T1000 (cell line): ENCODE data around the gene LITAF.

Experiments
- DNase-seq: peaks from one replicate; lab custom pipeline; 2025; ENCODE audit warnings: mixed read lengths; lab: John Stamatoyannopoulos, UW

The LITAF gene

DNA sequence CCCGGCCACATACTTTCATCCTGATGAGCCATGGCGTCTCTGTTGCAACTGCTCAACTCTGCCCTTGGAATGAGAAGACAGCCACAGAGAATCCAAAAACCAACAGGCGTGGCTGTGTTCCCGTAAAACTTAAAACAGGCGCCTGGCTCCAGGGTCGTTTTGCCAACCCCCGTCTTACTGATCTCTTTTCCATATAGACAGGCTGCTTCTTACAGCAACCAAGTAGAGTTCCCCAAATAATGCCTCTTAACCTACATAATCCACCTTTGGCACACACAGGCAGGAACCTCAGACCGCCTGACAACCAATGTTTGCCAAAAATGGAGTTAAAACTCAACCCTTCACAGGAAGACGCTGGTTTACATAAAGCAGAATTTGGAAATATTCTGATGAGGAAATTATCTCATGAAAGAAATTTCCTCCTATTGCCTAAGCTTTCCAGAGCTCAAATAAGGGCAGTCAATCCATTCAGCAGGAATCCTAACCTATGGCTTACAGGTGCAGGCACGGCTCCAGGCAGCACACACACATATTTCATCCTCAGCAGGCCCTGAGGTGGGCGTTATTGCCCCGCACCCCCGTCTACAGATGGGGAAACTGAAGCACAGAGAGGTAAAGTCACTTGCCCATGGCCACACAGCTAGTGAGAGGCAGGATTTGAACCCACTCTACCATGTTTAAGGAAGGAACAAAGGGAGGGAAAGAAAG is 35.8 kb downstream of the LITAF start:
- no peak for DNase-seq

DNA sequence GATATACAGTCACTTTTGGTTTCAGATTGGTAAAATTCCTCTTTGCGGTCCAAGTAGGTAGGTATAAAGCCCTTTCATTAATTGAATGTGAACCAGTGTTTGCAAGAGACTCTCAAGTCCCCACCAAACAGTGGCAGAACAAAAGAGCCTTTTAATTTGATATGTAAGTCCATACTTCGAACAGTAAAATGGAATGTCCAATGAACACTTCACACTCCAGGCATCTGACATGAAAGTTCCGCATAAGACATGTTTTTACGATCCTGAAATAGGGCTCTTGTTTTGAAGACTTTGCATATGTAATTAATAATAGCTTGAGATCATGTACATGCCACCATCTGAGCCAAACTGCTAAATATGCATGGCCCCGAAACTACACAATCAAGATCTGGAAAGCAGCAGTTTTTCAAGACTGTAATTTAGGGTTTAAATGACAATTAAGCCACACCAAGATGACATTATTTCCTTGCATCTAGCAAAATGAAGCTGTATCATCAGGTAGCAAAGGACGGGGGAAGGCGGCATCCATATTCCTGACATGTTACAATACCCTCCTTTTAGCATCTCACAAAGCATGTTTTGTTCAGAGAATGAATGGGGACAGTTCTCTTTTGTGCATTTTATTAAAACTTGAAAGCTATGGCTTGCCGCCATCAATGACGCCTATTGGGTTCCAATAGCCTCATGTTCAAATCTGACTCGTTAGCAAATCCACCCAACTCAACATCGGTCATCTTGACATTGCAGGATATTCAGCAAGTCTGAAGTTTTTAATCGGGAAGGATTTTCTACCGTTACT is 39.4 kb downstream of the LITAF start:
- DNase-seq: no peak

DNA sequence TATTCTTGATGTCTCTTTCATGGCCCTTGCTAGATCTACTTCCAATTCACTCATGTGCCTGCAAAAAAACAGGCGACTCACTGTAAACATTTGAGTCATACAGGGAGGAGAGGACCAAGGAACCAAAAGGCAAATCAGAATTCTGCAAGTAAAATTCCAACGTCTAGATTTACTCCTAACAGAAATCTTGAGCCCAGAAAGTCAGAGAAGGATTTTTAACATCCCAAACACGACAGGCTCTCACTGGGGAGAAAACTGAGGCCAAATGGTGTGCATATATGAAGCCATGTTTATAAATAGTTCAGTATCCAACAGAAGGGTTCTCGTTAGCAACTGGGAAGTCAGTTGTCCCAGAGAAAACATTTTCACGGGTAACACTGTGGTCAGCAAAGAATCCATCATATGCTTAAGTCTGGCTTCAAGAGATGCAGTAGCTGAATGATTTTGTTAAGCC is 40.1 kb downstream of the LITAF start:
- no peak for DNase-seq

DNA sequence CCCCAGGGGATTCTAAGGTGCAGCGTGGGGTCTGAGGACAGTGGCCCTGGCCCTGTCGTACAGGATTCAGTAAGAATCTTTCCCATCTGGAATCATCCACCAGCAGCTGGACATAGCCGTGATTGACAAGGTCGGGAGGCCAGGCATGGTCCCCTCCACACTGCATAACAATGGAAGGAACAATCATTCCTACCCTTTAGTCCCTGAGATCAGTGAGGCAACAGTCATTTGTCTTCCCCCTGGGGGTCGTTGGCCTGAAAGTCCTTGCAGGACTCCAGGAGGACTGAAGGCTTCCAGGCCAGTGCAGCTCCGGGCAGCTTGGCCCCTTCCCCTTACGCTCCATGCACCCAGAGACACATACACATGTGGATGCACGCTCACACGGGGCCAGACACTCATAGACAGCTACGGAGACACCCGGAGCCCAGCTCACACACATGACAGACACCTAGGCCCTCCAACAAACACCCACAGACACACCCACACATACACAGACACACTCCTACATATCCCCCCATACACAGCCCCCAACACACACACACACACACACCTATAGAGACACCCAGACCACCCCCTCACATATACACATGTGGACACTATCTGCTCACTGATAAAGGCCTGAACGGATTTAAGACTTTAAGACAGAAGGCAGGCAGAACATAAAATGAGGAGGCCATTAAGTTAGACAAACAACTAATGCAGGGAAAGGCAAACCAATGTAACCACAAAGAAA is 42.9 kb downstream of the LITAF start:
- DNase-seq: no peak

DNA sequence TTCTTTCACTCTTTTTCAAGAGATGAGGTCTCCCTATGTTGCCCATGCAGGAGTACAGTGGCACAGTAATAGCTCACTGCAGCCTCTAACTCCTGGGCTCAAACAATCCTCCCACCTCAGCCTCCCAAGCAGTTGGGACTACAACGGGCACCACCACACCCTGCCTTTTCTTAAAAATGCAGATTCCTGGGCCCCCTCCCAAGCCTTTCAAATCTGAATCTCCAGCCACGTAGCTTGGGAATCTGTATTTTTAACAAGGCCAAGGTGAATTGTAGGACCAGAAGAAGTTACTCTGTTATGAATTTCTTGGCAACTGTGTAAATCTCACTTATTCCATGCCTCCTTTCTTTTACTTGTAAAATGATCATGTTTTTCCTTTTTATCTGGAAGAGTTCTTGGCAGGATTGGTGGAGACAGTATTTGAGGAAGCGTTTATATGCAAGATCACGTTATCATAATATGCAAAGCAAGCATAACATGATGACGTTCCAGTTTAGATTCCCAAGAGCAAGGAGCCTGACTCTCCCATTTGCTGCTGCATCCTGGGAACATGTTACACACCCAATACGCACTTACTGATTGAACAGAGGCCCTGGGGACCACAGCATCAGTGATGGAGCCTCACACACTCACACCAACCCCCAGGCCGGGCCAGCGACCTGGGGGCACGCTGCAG is 44.5 kb downstream of the LITAF start:
- no peak for DNase-seq

DNA sequence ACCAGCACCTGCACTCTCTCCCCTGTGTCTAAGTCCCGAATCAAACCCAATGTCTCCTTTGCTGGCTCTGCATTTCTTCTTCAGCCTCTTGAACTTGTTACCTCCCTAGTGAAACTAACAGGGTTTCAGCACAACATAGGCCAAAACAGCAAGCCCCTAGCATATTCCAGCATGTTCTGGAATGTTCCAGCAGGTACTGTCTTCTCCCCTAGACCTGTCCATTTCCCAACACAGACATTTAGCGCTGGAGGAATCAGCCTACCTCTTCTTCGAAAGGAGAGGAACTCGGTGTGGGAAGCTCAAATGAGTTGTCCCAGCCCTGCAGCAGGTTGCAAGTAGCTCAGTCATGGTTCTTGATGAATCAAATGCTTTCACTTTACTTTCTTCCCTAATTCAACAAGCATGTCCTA is 47.1 kb downstream of the LITAF start:
- no peak for DNase-seq

DNA sequence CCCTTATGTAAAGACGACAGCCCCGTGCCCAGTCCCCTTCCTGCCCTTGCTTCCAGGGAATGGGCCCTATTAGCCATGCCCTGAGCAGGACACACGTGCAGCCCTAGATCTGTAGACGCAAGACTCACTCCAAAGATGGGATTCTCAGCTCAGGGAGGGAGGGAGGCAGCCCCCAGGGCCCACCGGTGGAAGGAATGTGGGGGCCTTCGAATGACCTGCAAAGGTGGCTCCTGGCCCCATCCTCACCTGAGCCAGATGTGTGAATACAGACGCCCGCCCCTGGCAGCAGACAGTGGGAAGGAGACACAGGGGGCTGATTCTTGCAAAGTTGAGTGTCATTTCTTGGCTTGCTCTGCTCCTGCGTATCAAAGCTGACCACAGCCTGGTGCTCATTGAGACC is 47.8 kb downstream of the LITAF start:
- DNase-seq: no peak

DNA sequence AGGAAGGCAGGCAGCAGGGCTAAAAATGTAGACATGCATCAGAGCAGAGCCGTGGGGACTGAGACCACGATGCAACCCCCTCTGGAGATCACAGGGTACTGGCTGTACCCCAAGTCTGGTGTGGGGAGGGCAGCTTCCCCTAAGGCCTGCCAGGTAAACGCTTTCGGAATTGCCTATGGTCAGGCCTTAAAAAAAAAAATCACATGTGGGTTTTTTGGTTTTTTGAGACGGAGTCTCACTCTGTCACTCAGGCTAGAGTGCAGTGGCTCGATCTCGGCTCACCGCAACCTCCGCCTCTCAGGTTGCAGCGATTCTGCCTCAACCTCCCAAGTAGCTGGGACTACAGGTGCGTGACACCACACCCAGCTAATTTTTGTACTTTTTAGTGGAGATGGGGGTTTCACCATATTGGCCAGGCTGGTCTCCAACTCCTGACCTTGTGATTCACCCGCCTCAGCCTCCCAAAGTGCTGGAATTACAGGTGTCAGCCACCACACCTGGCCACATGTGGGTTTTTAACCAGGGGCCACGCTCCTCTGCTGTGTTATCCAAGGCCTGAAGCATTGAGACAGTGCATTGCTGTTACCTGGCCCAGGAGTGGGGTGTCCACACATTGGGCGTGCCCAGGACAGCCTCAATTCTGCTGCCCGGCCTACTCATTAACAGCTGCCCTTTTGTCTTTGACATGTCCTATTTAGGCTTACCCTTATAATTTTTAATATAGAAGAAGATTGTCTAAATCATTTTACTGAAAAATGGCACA is 50.4 kb downstream of the LITAF start:
- no peak for DNase-seq

DNA sequence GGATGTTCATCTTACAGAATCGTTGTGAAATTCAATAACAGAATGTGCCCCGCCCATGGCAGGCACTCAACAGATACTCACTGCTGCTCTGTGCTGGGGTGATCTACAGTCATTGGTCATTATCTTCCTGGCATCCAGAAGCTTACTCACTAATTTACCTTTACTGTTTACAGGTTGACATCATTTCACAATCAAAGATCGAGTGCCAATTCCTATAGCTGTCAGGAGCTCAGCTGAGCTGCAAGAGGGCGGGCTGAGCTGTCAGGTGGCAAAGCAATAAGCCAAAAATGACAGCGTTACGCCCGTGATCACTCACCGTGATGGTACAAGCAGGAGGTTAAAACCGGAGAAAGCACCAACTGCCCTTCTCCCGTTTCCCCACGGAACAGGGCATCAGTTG is 51.2 kb downstream of the LITAF start:
- no peak for DNase-seq

DNA sequence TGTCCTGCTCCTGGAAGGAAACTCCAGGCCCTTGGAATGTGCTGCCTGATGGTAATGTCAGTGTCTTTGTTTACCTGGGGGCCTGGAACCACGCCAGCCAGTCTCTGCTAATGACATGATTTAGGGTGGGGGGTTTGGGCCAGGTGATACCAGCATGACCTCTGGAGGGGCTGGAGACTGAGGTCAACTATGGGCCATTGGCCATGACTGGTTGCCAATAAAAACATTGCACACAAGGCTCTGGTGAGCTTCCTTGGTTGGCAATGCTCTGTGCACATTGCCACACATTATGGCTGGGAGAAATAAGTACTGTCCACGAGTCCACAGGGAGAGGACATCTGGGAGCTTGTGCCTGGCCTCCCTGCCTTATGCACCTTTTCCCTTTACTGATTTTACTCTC is 52.5 kb downstream of the LITAF start:
- DNase-seq: no peak

DNA sequence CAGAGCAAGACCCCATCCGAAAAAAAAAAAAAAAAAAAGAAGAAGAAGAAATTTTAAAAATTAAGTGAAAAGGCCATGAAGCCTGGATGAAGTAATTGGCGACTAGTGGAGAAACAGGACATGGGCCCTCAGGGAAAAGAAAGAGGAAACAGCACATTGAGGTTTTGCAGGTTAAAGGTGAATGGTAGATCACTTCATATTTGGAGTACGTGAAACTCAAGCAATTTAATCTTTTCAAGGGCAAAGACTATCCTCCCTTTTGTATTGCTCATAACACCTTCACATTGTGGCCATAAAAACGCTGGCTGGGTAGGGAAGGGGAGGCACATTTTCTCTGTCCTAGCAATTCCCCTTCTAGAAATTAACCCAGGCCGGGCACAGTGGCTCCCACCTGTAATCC is 53.1 kb downstream of the LITAF start:
- DNase-seq: no peak

DNA sequence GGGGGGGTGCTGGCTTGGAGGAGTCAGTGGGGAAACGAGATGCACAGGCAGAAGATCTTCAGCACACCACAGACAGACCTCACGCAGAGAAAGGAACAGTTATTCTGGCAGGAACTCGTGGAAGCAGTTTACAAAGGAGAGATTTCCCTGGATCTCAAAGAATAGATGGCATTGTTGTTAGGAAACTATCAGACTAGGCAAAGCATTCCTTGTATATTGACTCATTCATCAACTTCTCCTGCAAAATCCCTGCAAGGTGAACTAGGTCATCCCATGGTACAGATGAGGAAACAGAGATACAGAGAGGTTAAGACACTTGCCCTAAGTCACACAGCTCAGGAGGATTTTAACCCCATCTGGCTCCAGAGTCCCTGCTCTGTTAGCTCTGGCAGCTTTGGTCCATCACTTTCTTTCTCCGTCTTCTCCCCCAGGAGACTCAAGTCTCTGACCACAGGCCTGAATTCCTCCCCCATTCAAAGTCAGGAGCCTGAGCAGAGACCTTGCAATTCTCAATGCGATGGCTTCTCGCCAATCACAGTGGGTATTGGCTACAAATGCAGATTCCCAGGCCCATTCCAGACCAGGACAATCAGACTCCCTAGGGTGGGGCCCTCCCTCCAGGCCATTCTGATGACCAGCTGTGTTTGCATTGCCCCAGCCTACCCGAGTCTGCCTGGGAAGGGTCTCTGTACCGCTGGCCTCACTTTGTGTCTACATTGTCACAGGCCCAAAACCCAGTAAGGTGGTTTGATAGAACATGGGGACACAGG is 56.4 kb downstream of the LITAF start:
- no peak for DNase-seq

DNA sequence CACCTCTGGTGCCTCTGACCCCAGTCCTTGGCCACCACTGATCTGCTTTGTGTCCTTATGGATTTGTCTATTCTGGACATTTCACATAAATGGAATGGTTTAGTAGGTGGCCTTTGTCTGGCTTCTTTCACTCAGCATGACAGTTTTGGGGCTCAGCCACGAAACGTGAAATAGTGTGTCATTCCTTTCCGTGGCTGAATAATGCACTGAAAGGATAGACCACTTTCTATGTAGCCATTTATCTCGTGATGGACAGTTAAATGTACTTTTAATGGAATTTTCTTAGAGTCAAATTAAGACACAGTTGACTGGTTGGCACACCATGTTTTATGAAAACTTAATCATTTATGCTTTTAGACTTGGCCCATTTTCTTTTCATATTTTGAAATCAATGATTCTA is 57.4 kb downstream of the LITAF start:
- no peak for DNase-seq

DNA sequence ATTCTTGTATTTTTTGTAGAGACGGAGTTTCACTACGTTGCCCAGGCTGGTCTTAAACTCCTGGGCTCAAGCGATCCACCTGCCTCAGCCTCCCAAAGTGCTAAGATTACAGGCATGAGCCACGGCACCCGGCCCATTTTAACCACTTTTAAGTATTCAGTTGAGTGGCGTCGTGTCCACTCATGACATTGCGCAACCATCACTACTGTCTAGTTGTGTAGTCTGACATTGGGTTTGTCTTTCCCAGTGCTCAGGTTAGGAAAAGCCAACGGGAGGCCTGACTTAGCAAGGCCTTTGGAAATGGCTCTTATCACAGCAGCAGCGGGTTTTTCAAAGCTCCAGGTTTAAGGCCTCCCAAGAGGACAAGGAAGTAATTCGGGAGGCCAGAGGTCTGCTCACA is 58.7 kb downstream of the LITAF start:
- DNase-seq: no peak

DNA sequence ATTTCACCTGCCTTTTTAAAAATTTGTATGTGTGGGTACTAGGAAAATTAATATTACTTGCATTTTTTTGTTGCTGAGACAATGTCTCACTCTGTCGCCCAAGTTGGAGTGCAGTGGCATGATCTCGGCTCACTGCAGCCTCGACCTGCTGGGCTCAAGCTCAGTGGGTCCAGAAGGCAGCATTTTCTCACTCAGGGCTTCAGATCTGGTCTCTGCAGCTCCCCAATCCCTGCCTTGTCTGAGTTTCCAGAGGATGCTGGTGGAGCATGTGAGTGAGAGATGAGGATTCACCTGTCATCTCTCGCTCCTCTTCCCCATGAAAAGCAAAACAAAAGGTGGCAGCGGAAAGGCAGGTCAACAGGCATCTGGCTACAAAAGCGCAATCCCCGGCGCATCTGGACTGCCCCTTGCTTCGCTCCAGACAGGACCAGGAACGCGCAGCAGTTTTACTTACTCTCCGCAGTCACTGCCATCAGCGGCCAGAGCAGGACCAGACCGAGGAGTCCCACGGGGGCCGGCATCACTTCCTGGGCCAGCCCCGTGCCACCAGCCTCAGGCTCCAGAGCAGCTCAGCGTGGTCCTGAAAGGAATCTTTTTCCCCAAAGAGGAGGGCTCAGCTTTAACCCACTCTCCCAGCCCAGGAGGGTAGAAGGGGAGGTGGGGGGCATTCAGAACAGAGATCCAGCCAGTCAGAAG is 59.9 kb downstream of the LITAF start:
- no peak for DNase-seq

DNA sequence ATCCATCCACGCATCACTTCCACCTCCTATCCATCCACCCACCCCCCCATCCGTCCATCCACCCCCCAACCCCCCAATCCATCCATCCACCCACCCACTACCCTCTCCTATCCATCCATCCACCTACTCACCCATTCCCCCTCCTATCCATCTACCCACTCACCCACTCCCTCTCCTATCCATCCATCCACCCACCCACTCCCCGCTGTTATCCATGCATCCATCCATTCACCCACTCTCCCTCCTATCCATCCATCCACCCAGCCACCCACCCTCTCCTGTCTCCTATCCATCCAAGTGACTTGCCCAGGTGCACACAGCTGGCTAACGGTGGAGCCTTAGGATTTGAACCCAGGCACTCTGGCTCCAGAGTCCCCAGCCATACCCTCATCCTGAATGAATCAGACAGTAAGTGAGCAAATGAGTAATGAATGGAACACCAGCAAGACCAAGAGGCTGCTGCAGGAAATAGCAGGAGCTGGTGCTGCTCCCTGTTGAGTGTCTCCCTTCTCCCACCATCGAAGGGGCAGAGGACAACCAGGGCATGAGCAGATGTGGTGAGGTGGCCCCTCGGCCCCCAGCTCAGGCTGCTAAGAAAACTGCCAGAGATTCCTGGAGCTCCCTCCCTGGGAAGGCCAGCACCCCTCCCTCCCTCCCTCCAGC is 62.5 kb downstream of the LITAF start:
- no peak for DNase-seq

DNA sequence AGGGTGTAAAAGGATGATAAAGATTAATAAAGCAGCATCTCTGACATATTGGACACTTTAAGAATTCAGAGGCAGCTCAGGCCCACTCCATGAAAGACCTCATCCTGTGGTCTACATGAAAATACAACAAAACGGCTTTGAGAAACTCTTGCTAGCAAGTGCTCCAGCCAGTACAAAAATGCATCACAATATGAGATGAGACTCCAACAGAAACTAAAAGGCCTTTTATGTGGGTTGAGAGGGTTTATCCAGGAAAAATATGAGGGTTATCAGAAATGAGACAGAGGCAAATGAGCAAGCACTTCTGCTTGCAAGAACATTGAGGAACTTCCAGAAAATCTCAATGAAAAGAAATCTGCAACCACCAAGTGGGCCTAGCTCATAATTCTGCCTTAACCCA is 65.7 kb downstream of the LITAF start:
- DNase-seq: no peak

DNA sequence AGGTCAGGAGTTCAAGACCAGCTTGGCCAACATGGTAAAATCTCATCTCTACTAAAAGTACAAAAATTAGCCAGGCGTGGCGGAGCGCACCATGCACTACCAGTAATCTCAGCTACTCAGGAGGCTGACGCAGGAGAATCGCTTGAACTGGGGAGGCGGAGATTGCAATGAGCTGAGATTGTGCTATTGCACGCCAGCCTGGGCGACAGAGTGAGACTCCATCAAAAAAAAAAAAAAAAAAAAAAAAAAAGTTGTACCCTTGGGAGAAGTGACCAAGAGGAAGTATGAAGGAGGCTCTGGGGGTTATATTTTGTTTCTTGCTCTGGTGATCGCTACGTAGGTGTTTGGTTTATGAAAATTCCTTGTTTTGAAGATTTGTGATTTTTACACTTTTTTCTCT is 66.3 kb downstream of the LITAF start:
- DNase-seq: no peak

DNA sequence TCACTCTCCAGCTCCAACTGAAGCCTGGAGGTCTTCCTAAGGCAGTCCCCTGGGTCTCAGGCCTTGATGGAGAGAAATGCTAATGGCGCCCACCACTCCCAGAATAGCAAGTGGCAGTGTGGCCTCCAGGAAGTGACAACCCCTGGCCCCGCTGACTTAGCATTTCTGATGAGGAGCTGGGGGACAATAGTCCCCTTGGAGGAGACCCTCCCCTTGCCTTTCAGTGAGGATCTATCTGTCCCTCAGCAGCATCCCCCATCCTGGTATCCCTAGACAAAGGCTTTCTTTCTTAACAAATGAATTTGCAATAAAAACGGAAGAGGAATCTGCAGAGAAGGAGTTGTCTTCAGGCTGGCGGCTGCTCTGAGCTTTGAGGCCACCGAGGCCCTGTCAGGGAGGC is 68.8 kb downstream of the LITAF start:
- DNase-seq: no peak
